GM12892 (cell line): ENCODE results near the gene SPIB.
"Not testable (repeated sequence)": the region's sequence is repeated elsewhere in the genome, so short reads cannot be mapped to it uniquely, and the experiment has no call there.

ENCODE experiments used
- DNase-seq: peaks from one replicate; pipeline ENCODE4 v3.0.0; 2011; ENCODE audit not compliant: insufficient read length
- FAIRE-seq: peaks from 2 replicates; lab custom pipeline; 2011; peaks lifted over from hg19 to GRCh38; lab: Jason Lieb, UNC
- POLR2A ChIP-seq: IDR thresholded peaks from 2 replicates; pipeline ENCODE4 v1.6.1; 2011; ENCODE audit warnings: low read depth, low read length, control low read depth
- POLR2AphosphoS5 ChIP-seq: IDR thresholded peaks from 2 replicates; pipeline ENCODE4 v1.6.1; 2011; ENCODE audit warnings: low read depth, low read length, control low read depth
- TAF1 ChIP-seq: IDR thresholded peaks from 2 replicates; pipeline ENCODE4 v1.6.1; 2011; ENCODE audit warnings: low read depth, mild to moderate bottlenecking, control low read depth, low read length, borderline replicate concordance

Gene SPIB

DNA sequence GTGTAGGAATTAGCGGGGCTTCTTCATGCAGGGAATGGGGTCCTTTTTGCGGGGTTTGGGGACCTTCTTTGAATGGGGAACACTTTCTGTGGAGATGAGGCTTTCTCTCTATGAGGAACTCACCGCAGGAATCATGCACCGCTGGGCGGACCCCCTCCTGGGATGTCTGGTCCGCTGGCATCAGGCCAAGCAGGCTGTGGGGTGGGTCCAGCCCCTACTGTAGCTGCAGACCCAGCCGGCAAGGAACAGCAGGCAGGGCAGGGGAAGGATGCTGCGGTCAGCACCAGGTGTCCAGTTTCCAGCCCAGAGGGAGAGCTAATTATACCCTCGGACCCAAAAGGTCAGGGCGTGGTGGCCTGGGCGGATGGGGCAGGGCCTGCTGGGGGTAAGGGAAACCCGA, 15.8 kb downstream of the SPIB start:
- no peak for FAIRE-seq
- TF ChIP-seq POLR2AphosphoS5 (no peak), POLR2A (no peak), TAF1 (no peak)
- no peak for DNase-seq

DNA sequence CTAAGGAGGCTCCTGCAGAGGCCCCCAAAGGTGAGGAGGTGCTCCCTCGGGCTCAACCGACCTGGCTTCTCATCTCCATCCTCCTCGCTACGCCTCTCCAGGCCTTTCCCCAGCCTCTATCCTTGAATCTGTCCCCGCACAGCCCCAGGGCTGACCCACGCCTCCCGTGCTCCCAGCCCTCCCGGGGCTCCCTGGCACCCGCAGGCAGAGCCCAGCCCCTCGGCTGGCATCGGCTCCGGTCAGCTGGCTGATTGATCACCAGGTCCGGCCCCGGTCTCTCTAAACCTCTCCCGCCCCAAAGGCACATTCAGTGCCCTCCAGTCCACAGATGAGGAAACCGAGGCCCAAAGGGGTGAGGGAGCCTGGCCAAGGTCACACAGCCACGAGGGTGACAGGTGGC, 16.5 kb downstream of the SPIB start:
- TF ChIP-seq POLR2AphosphoS5 (no peak), POLR2A (no peak), TAF1 (no peak)
- no peak for DNase-seq
- FAIRE-seq, result no peak

DNA sequence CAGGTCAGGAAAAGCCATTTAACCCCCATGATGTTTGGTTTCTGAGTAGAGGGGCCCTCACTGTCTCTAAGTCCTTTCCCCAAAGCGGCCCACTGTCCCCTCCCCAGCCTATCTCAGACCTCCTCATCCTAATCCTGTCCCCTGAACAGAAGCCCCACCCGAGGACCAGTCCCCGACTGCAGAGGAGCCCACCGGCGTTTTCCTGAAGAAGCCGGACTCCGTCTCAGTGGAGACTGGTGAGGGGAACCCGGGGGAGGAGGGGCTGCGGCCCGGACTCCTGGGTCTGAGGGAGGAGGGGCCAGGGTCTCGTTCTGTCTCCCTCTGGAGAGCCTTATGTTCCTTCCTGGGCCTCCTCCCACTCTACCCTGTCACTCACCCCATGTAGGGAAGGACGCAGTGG, 16.9 kb downstream of the SPIB start:
- FAIRE-seq (no peak), DNase-seq (no peak)
- TF ChIP-seq POLR2AphosphoS5 (no peak), POLR2A (no peak), TAF1 (no peak)

DNA sequence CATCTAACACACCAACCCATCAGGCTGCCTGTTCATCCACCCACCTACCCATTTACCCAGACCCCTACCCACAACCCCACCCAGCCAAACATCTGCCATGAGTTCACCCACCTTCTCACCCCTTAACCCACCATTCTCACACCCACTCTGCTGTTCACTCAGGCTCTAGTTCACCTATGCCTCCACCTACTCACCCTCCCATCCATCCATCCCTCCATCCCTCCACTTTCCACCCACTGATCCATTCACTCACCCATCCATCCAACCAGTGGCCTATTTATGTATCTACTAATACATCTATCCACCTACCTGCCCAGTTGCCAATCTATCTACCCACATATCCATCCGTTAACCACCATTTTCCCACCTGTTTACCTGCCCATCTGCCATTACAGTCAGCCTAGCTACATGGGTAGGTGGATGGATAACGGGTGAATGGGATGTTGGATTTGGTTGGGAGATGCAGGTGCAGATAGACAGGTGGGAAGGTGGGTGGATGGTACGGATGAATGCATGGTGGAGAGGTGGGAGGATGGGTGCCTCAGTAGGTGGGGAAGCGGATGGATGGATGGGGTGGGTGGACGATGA, 19.2 kb downstream of the SPIB start:
- DNase-seq (no peak), FAIRE-seq (no peak)
- no peak for TF ChIP-seq POLR2AphosphoS5
- no peak for TF ChIP-seq POLR2A
- no peak for TF ChIP-seq TAF1

DNA sequence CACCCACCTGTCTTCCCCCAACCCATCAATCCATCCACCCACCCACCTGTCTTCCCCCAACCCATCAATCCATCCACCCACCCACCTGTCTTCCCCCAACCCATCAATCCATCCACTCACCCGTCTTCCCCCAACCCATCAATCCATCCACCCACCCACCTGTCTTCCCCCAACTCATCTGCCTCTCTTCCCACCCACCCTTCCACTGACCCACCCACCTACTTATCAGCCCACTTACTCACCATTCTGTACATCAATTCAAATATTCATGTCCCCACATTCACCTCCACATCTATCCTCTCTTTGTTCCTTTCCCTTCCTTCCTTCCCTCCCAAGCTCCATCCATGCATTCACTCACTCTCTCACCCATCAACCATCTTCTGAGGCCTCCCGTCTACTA, 20.4 kb downstream of the SPIB start:
- not testable (repeated sequence) for DNase-seq, FAIRE-seq

DNA sequence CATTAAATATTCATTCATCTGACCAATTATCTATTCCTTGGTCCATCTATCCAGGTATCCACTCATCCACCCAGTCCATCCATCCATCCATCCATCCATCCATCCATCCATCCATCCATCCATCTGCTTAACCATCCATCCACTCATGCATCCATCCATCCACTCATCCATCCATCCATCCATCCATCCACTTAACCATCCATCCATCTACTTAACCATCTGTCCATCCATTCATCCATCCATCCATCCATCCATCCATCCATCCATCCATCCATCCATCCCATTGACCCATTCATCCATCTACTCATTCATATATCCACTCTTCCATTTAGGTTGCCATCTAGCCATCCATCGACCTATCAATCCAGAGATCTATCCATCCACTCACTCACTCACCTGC, 25.3 kb downstream of the SPIB start:
- FAIRE-seq (no peak), DNase-seq (no peak)
- TF ChIP-seq POLR2AphosphoS5 (no peak), POLR2A (no peak), TAF1 (no peak)

DNA sequence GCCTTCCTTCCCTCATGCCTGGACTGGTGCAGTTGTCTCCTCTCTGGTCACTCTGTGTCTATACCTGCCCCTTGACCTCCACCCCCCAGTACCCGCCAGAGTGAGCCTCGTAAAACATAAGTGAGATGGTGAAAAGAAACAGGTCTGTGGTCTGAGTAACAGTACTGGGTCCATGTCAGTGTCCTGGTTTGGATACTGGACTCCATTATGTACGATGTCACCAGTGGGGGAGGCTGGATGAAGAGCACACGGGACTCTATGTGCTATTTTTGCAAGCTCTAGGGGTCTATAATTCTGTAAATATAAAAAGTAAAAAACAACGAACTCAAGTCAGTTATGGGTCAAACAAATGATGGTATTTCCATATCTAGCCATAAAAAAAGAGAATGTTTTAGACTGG, 28.3 kb downstream of the SPIB start:
- DNase-seq (no peak), FAIRE-seq (no peak)
- TF ChIP-seq POLR2A (no peak), TAF1 (no peak), POLR2AphosphoS5 (no peak)

DNA sequence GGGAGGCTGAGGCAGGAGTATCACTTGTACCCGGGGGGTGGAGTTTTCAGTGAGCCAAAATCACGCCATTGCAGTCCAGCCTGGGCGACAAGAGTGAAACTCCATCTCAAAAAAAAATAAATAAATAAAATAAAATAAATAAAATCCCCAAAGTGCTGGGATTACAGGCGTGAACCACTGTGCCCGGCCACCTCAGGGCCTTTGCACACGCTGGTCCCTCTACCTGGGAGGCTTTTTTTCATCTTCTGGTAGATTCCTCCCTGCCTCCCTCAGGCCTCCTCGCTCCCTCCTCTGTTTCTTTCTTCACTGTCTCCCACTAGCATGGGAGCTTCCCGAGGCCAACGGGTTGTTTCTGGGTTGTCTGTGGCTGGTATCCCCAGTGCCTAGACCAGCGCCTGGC, 29.0 kb downstream of the SPIB start:
- no peak for DNase-seq
- no peak for TF ChIP-seq POLR2A
- no peak for TF ChIP-seq TAF1
- no peak for TF ChIP-seq POLR2AphosphoS5
- FAIRE-seq, result no peak

DNA sequence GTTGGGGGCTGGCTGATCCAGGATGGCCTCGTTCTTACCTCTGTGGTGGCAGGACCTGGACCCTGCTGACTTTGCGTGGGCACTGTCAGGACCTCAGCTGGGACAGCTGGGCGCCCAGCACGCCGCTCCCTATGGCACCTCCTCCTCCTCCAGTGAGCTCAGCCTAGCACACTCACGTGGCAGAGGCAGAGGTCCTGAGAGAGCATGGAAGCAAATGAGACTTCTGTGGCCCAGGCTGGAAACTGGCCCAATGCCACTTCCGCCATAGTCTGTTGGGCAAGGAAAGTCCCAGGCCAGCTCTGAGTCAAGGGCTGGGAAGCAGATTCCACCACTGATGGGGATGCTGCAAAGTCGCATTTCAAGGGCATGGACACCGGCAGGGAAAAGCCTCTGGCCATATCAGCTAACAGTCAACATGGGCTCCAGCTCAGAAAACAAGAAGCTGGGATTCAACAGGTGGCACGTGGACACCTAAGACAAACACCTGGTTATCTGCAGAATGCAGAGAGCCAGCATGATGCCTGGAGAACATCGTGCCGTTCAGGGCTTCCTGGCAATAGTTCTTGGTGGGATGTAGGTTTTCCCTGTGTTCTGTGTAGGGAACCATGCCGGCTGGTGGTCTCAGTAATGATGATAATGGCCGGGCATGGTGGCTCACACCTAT, 30.6 kb downstream of the SPIB start:
- no peak for DNase-seq
- TF ChIP-seq TAF1 (no peak), POLR2AphosphoS5 (no peak), POLR2A (no peak)
- FAIRE-seq, result no peak

DNA sequence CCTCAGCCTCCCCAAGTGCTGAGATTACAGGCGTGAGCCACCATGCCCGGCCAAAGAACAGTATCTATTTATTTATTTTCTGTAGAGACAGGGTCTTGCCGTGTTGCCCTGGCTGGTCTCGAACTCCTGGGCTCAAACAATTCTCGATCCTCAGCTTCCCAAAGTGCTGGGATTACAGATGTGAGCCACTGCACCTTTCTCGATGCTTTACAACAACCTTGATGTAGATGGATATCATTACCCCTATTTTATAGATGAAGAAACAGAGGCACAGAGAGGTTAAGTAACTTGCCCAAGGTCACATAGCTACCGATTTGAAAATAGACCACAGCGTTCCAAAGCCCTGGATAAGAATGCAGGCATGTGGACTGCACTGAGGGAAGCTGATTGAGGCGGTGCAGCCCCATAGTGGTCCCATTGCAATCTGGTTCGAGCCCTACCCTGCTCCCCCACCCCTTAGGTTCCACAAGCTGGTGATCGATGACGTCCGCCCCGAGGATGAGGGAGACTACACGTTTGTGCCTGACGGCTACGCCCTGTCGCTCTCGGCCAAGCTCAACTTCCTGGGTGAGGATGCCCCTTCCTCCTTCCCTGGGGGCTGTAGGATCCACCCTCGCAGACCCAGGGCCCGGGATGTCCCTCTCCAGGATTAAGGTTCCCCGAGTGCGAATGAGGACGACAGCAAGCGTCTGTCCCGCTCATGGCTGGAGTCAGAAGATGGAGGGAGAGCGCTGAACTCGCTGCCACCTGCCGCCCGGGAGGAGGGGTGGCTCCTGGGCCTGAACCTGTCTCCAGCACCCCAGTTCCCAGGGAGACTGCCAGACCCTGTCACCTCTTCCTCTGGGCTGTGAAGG, 31.9 kb downstream of the SPIB start:
- FAIRE-seq, result no peak
- no peak for DNase-seq
- TF ChIP-seq TAF1 (no peak), POLR2A (no peak), POLR2AphosphoS5 (no peak)

DNA sequence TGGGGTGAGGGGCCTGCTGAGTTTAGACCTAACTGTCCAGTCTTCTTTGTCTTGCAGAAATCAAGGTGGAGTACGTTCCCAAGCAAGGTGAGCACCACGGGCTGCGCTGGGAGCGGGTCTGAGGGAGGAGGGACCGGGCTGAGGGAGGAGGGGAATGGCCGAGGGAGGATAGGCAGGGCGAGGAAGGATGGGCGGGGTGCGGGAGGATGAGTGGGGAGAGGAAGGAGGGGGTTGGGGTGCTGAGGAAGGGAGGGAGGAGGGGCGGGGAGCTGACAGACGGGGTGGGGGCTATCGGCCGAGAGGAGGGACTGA, 32.4 kb downstream of the SPIB start:
- TF ChIP-seq TAF1 (no peak), POLR2A (no peak), POLR2AphosphoS5 (no peak)
- DNase-seq, result no peak
- no peak for FAIRE-seq

DNA sequence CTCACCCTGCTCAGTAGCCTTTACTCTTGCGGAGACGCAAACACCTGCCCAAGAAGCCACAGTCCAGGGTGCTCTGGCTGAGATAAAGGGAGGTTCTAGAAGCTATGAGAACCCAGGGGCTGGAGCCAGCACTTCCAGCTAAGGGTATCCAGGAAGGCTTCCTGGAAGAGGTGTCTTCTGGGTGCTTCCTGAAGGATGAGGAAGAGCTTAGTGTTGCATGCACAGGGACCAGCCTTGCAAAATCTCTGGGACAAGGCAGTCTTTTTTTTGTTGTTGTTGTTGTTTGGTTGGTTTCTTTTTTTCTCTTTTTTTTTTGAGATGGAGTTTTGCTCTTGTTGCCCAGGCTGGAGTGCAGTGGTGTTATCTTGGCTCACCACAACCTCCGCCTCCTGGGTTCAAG, 34.5 kb downstream of the SPIB start:
- FAIRE-seq (no peak), DNase-seq (no peak)
- TF ChIP-seq TAF1 (no peak), POLR2A (no peak), POLR2AphosphoS5 (no peak)
